Esophagus muscularis mucosa (tissue), 3 donors: Measurements from ENCODE around the gene LACTBL1.

Source experiments
- POLR2A ChIP-seq: fragments of 450-650 bp; IDR thresholded peaks from one replicate; pipeline ENCODE4 v1.6.1; 2017; ENCODE audit warnings: antibody characterized with exemption, moderate library complexity, mild to moderate bottlenecking, low read depth
- TF ChIP-seq, protein P1 (sequence below), 3 experiments: fragments of 200-600 bp in 2 of 3; fragments of 450-650 bp in 1 of 3; sonication (generic) in 2 of 3; IDR thresholded peaks; one replicate each; pipeline ENCODE4 v1.5.1; 2017 to 2019; ENCODE audit warnings: antibody characterized with exemption in 3 of 3, mild to moderate bottlenecking in 2 of 3, moderate library complexity in 1 of 3

DNA sequence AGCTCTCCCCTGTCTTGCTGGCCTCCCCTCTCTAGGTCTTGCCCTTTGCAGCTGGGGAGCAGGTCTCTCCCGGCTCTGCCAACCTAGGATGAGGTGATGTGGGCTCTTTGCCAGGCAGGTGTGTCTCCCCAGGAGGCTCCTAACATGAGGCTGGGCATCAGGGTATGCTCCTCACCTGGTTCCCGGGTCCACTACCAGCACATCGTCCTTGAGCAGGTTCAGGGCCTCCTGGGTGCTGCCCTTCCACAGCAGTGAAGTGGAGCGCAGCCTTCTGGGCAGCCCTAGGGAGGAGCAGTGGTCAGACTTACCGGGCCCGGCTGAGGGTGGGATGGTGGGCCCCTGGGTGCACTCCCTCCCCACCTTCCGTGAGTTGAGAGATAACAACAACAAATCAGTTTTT lies 17.5 kb downstream of the LACTBL1 start:
- TF ChIP-seq POLR2A: no peak
- TF ChIP-seq, protein P1, sequence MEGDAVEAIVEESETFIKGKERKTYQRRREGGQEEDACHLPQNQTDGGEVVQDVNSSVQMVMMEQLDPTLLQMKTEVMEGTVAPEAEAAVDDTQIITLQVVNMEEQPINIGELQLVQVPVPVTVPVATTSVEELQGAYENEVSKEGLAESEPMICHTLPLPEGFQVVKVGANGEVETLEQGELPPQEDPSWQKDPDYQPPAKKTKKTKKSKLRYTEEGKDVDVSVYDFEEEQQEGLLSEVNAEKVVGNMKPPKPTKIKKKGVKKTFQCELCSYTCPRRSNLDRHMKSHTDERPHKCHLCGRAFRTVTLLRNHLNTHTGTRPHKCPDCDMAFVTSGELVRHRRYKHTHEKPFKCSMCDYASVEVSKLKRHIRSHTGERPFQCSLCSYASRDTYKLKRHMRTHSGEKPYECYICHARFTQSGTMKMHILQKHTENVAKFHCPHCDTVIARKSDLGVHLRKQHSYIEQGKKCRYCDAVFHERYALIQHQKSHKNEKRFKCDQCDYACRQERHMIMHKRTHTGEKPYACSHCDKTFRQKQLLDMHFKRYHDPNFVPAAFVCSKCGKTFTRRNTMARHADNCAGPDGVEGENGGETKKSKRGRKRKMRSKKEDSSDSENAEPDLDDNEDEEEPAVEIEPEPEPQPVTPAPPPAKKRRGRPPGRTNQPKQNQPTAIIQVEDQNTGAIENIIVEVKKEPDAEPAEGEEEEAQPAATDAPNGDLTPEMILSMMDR (IDR thresholded peaks at IDR 0.05): no peak
